Astrocyte (in vitro differentiated cells and primary cell): Measurements from ENCODE around the gene CEP350. TPM values are rescaled to one million over a fixed set of nuclear protein-coding genes. Genes with fewer than 3 reads are reported as not detected.

ENCODE experiments used
- DNase-seq: peaks from one replicate; pipeline ENCODE4 v3.0.0-alpha.2; 2010; ENCODE audit warnings: low read depth
- FAIRE-seq: peaks from 2 replicates; lab custom pipeline; 2011; peaks lifted over from hg19 to GRCh38; lab: Jason Lieb, UNC
- H2AFZ ChIP-seq: 2 replicates; pipeline ENCODE4 v1.6.0; 2012; ENCODE audit warnings: low read depth, low read length, inconsistent platforms
- H3K27ac ChIP-seq: 2 replicates; pipeline ENCODE4 v1.5.1; 2011; ENCODE audit warnings: low read depth, low read length, inconsistent platforms
- H3K27me3 ChIP-seq: 2 replicates; pipeline ENCODE4 v1.6.0; 2011; ENCODE audit warnings: low read length, inconsistent platforms; ENCODE audit not compliant: insufficient read depth
- H3K36me3 ChIP-seq: 2 replicates; pipeline ENCODE4 v1.5.1; 2011; ENCODE audit warnings: low read length, inconsistent platforms; ENCODE audit not compliant: insufficient read depth
- H3K4me1 ChIP-seq: 2 replicates; pipeline ENCODE4 v1.5.1; 2011; ENCODE audit warnings: low read length, inconsistent platforms; ENCODE audit not compliant: insufficient read depth
- H3K4me2 ChIP-seq: 2 replicates; pipeline ENCODE4 v1.6.0; 2012; ENCODE audit warnings: low read length, inconsistent platforms
- H3K4me3 ChIP-seq: 2 replicates; pipeline ENCODE4 v1.5.1; 2011; ENCODE audit warnings: low read depth, mild to moderate bottlenecking, low read length, inconsistent platforms; ENCODE audit not compliant: insufficient read depth
- H3K79me2 ChIP-seq: 2 replicates; pipeline ENCODE4 v1.6.0; 2012; ENCODE audit warnings: mild to moderate bottlenecking, low read length, inconsistent platforms; ENCODE audit not compliant: insufficient read depth
- H3K9ac ChIP-seq: 2 replicates; pipeline ENCODE4 v1.6.0; 2012; ENCODE audit warnings: mild to moderate bottlenecking, low read length, inconsistent platforms
- H3K9me3 ChIP-seq: 2 replicates; pipeline ENCODE4 v1.5.1; 2012; ENCODE audit warnings: low read depth, mild to moderate bottlenecking, low read length, inconsistent platforms; ENCODE audit not compliant: insufficient read depth
- H4K20me1 ChIP-seq: 2 replicates; pipeline ENCODE4 v1.6.0; 2012; ENCODE audit warnings: low read length, inconsistent platforms; ENCODE audit not compliant: insufficient read depth
- H3K27ac Mint-ChIP-seq: one replicate; pipeline ENCODE4 v1.8.0; 2021; ENCODE audit warnings: mild to moderate bottlenecking, mixed read lengths; ENCODE audit not compliant: unreplicated experiment
- H3K27me3 Mint-ChIP-seq: one replicate; pipeline ENCODE4 v1.8.0; 2021; ENCODE audit warnings: low read depth, mixed read lengths; ENCODE audit not compliant: unreplicated experiment
- H3K36me3 Mint-ChIP-seq: one replicate; pipeline ENCODE4 v1.8.0; 2021; ENCODE audit warnings: low read depth, mixed read lengths; ENCODE audit not compliant: unreplicated experiment
- H3K4me1 Mint-ChIP-seq: one replicate; pipeline ENCODE4 v1.8.0; 2021; ENCODE audit warnings: low read depth, mixed read lengths; ENCODE audit not compliant: unreplicated experiment
- H3K4me3 Mint-ChIP-seq: one replicate; pipeline ENCODE4 v1.8.0; 2021; ENCODE audit warnings: mild to moderate bottlenecking, moderate library complexity, mixed read lengths; ENCODE audit not compliant: unreplicated experiment
- H3K9me3 Mint-ChIP-seq: one replicate; pipeline ENCODE4 v1.8.0; 2021; ENCODE audit warnings: mild to moderate bottlenecking, mixed read lengths; ENCODE audit not compliant: unreplicated experiment
- EZH2 ChIP-seq: IDR thresholded peaks from 2 replicates; pipeline ENCODE4 v1.6.1; 2012; ENCODE audit warnings: mild to moderate bottlenecking, low read length, inconsistent platforms; ENCODE audit not compliant: insufficient read depth
- total RNA-seq: library from RNA; stranded (reverse); gene quantifications from 2 replicates; pipeline ENCODE4 v1.2.1, GENCODE V29; 2021
- TF ChIP-seq, protein P1 (sequence below): IDR thresholded peaks from 2 replicates; pipeline ENCODE4 v1.5.1; 2011; ENCODE audit warnings: low read depth, mild to moderate bottlenecking, inconsistent platforms, low read length, moderate library complexity; ENCODE audit not compliant: insufficient read depth

CEP350 gene
- total RNA-seq, 1 donor from 2014 or later: 29.2 TPM

DNA sequence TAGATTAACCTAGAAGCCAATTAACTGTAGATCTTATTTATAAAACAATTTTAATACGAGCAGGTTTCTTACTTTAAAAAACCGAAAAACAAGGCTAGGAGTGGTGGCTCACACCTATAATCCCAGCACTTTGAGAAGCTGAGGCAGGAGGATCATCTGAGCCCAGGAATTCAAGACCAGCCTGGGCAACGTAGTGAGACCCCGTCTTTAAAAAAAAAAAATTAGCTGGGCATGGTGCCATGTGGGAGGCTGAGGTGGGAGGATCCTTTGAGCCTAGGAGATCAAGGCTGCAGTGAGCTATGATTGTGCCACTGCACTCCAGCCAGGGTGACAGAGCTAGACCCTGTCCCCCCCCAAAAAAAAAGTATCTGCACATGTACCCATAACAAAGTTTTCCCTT, 110.8 kb downstream of the CEP350 start:
- no peaks in the 10 kb centered on the region for H4K20me1 ChIP-seq
- no peak overlapping the region for H3K9ac ChIP-seq
- DNase-seq (no peak), FAIRE-seq (no peak)
- no peak overlapping the region for H3K4me2 ChIP-seq
- no peak overlapping the region for H3K4me3 Mint-ChIP-seq
- no peak overlapping the region for H3K27ac ChIP-seq
- no peak overlapping the region for H3K27ac Mint-ChIP-seq
- H3K27me3 Mint-ChIP-seq: no peaks in the 10 kb centered on the region
- peaks cover 11% of the 10 kb centered on the region for H3K36me3 ChIP-seq
- no peaks in the 10 kb centered on the region for H3K9me3 Mint-ChIP-seq
- H3K4me1 Mint-ChIP-seq: no peaks in the 10 kb centered on the region
- no peak overlapping the region for H2AFZ ChIP-seq
- H3K9me3 ChIP-seq: no peaks in the 10 kb centered on the region
- H3K79me2 ChIP-seq: no peaks in the 10 kb centered on the region
- no peak overlapping the region for H3K4me3 ChIP-seq
- no peaks in the 10 kb centered on the region for H3K27me3 ChIP-seq
- TF ChIP-seq EZH2: no peak
- TF ChIP-seq, protein P1, sequence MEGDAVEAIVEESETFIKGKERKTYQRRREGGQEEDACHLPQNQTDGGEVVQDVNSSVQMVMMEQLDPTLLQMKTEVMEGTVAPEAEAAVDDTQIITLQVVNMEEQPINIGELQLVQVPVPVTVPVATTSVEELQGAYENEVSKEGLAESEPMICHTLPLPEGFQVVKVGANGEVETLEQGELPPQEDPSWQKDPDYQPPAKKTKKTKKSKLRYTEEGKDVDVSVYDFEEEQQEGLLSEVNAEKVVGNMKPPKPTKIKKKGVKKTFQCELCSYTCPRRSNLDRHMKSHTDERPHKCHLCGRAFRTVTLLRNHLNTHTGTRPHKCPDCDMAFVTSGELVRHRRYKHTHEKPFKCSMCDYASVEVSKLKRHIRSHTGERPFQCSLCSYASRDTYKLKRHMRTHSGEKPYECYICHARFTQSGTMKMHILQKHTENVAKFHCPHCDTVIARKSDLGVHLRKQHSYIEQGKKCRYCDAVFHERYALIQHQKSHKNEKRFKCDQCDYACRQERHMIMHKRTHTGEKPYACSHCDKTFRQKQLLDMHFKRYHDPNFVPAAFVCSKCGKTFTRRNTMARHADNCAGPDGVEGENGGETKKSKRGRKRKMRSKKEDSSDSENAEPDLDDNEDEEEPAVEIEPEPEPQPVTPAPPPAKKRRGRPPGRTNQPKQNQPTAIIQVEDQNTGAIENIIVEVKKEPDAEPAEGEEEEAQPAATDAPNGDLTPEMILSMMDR: no peak
- no peaks in the 10 kb centered on the region for H3K36me3 Mint-ChIP-seq
- H3K4me1 ChIP-seq: no peaks in the 10 kb centered on the region

DNA sequence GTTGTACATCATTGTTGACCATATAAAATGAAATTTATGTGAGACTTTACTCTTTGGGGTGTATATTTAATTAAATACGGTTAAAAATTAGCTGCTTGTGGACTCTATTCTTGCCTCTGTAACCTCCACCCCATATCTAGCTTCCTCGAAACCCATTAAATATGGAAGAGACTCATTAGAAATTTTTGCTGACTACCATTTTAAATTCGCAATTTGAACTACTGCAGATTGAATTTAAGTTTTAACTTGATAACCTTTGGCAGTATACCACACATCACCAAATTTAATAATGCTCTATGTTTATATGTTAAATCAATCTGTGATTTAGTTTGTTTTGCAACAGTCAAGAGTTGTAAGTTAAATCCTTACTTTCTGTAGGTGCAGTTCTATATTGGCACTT, 111.5 kb downstream of the CEP350 start:
- Histone ChIP-seq H4K20me1 (no peaks in the 10 kb centered on the region), H3K79me2 (no peaks in the 10 kb centered on the region), H3K9me3 (no peaks in the 10 kb centered on the region), H2AFZ (no peak overlapping the region), H3K9ac (no peak overlapping the region), H3K36me3 (peaks cover 11% of the 10 kb centered on the region), H3K27me3 (no peaks in the 10 kb centered on the region), H3K4me1 (no peaks in the 10 kb centered on the region), H3K4me3 (no peak overlapping the region), H3K27ac (no peak overlapping the region), H3K4me2 (no peak overlapping the region)
- FAIRE-seq (no peak), DNase-seq (no peak)
- H3K36me3 Mint-ChIP-seq: no peaks in the 10 kb centered on the region
- TF ChIP-seq, protein P1: no peak
- TF ChIP-seq EZH2: no peak
- H3K9me3 Mint-ChIP-seq: no peaks in the 10 kb centered on the region
- no peak overlapping the region for H3K27ac Mint-ChIP-seq
- no peak overlapping the region for H3K4me3 Mint-ChIP-seq
- no peaks in the 10 kb centered on the region for H3K4me1 Mint-ChIP-seq
- no peaks in the 10 kb centered on the region for H3K27me3 Mint-ChIP-seq

DNA sequence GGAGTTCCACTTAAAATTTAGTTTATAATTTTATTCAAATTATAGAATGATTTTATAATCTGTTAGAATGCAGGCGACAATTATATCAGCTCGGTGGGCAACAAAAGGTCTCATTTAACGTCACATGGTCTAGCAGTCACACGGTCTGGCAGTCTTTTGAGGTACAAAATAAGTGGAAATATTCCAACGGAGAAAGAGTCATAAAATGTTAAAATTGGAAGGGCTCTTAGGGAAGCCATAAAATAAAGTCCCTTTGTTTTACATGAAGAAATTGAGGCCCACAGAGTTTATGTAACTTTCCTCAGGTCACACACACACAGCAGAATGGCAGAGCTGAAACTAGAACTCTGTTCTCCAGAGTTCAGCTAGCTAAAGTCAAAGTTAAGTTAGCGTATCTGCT, 115.7 kb downstream of the CEP350 start:
- H3K4me3 Mint-ChIP-seq: no peak overlapping the region
- H3K27me3 Mint-ChIP-seq: no peaks in the 10 kb centered on the region
- H3K27ac Mint-ChIP-seq: no peak overlapping the region
- no peak overlapping the region for H3K9ac ChIP-seq
- no peaks in the 10 kb centered on the region for H3K9me3 ChIP-seq
- no peak overlapping the region for H3K27ac ChIP-seq
- DNase-seq: no peak
- TF ChIP-seq, protein P1: no peak
- TF ChIP-seq EZH2: no peak
- no peak overlapping the region for H3K4me2 ChIP-seq
- no peak overlapping the region for H2AFZ ChIP-seq
- FAIRE-seq: no peak
- H3K4me1 Mint-ChIP-seq: no peaks in the 10 kb centered on the region
- H3K79me2 ChIP-seq: no peaks in the 10 kb centered on the region
- no peaks in the 10 kb centered on the region for H3K36me3 Mint-ChIP-seq
- H4K20me1 ChIP-seq: no peaks in the 10 kb centered on the region
- no peaks in the 10 kb centered on the region for H3K4me1 ChIP-seq
- no peak overlapping the region for H3K4me3 ChIP-seq
- H3K27me3 ChIP-seq: no peaks in the 10 kb centered on the region
- peaks cover 18% of the 10 kb centered on the region for H3K36me3 ChIP-seq
- no peaks in the 10 kb centered on the region for H3K9me3 Mint-ChIP-seq
